ENCODE measurements around the gene DOK5. TPM values are rescaled to one million over a fixed set of nuclear protein-coding genes. Genes with fewer than 3 reads are reported as not detected.

The DOK5 gene
- total and polyA plus RNA-seq, 2 of the 8 experiments (the other 6 are each of a cell fraction or from before 2014, with no cell fraction given) = 8.9 to 15.0 TPM

DNA sequence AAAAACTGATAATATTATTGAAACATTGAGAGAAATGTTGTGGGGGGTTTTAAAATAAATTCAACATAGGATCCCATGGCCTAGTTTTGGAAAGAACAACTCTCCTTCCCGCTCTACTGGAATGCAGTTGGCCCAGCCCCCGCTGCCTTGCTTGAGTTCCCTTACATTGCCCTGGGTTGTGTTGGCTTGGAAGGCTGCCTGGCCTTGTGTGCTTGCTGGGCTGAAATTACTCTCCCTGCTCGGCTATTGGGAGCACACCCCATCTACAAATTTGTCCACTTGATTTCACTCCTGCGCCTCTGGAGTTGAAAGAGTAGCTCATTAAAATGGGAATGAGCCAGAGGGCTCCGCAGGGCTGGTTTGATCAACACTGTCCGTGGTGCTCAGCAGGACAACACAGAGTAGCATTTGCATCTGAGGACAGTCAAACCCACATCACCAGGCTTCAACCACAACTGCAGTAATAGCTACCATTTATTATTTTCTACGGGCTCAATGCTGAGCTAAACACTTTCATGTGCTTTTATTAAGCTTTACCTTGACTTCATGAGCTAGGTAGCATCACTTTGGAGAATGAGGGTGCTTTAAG is 35.2 kb downstream of the DOK5 start:
- peak in 1 of 2 experiments; percentile 51 for DNase-seq (ENCODE audit: low read depth in 1 of 2, low spot score in 2 of 2)
- no peaks in the 10 kb centered on the region for H3K79me1 ChIP-seq (ENCODE audit: low read depth, low read length)
- TF ChIP-seq NRF1 (IDR thresholded peaks at IDR 0.05; ENCODE audit: low read depth, low read length) (no peak), BACH1 (IDR thresholded peaks at IDR 0.05; ENCODE audit: low read length) (no peak), BRCA1 (IDR thresholded peaks at IDR 0.05; ENCODE audit: low read depth, low read length) (no peak), TBP (IDR thresholded peaks at IDR 0.05; ENCODE audit: low read depth, low read length) (no peak), KDM5A (IDR thresholded peaks at IDR 0.05; ENCODE audit: low read length) (no peak), MAX (IDR thresholded peaks at IDR 0.05) (no peak), TEAD4 (IDR thresholded peaks at IDR 0.05; ENCODE audit: low read depth, low read length) (peak; percentile 59; the same call in 1 of the 2 replicates), ASH2L (IDR thresholded peaks at IDR 0.05; ENCODE audit: low read length) (peak; percentile 84), BCL11A (IDR thresholded peaks at IDR 0.05; ENCODE audit: low read depth in 2 of 2, low read length in 2 of 2) (no peak)
- TF ChIP-seq, protein P1, sequence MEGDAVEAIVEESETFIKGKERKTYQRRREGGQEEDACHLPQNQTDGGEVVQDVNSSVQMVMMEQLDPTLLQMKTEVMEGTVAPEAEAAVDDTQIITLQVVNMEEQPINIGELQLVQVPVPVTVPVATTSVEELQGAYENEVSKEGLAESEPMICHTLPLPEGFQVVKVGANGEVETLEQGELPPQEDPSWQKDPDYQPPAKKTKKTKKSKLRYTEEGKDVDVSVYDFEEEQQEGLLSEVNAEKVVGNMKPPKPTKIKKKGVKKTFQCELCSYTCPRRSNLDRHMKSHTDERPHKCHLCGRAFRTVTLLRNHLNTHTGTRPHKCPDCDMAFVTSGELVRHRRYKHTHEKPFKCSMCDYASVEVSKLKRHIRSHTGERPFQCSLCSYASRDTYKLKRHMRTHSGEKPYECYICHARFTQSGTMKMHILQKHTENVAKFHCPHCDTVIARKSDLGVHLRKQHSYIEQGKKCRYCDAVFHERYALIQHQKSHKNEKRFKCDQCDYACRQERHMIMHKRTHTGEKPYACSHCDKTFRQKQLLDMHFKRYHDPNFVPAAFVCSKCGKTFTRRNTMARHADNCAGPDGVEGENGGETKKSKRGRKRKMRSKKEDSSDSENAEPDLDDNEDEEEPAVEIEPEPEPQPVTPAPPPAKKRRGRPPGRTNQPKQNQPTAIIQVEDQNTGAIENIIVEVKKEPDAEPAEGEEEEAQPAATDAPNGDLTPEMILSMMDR (IDR thresholded peaks at IDR 0.05; ENCODE audit: control extremely low read depth in 1 of 3, insufficient read depth in 1 of 3, low read depth in 1 of 3, low read length in 3 of 3) = no peak

More for the DNA sequence above, 35.2 kb downstream of the DOK5 start:
- H3K4me3 ChIP-seq (ENCODE audit: extremely low read depth in 1 of 4, insufficient read depth in 2 of 4, low read depth in 3 of 4, low read length in 4 of 4) = no peak overlapping the region; a peak in 3 of 8 replicates
- H3K36me3 ChIP-seq (ENCODE audit: control insufficient read depth in 2 of 4, insufficient read depth in 4 of 4, low read length in 3 of 4) = no peaks in the 10 kb centered on the region
- no peak overlapping the region for H2BK120ac ChIP-seq (replicated peaks; ENCODE audit: low read depth, low read length)
- H2AFZ ChIP-seq (ENCODE audit: low read length) = peak overlapping the region; percentile 47; the same call in 1 of the 2 replicates
- CTCF ChIA-PET (ENCODE audit: partially characterized antibody) = interaction anchor here (0.6 kb wide), 1 partner anchor 244 kb away, joined by 3 read pairs; no protein-coding TSS in a partner anchor
- peak overlapping the region; percentile 55; the same call in 1 of the 2 replicates for H2BK12ac ChIP-seq (ENCODE audit: low read depth, low read length)
- 47% methylated on average over 7 of the region's 7 CpGs; no CpG with 5 or more reads in 1 of the 2 experiments for WGBS, 2 experiments (ENCODE audit: extremely low coverage in 1 of 2, insufficient coverage in 1 of 2, insufficient read length in 1 of 2, insufficient replicate concordance in 2 of 2, low coverage in 1 of 2, low lambda C conversion rate in 2 of 2, missing lambda C conversion rate in 1 of 2)
- peak; percentile 73 for FAIRE-seq
- H3K27me3 ChIP-seq (replicated peaks in 1 of 4; ENCODE audit: control insufficient read depth in 3 of 4, extremely low read depth in 1 of 4, insufficient read depth in 3 of 4, low read length in 3 of 4) = no peaks in the 10 kb centered on the region
- 0 out of 2 replicates have a peak overlapping the region, but pooled peaks have one; percentile 23 for H2BK20ac ChIP-seq (ENCODE audit: low read length)
- peaks cover 0 to 15% (median 9%) of the 10 kb centered on the region in 4 experiments; a peak in 6 of 7 replicates for H3K4me1 ChIP-seq (replicated peaks in 1 of 4; ENCODE audit: control insufficient read depth in 3 of 4, insufficient read depth in 4 of 4, low read length in 3 of 4)
- no peak overlapping the region for H3K14ac ChIP-seq (ENCODE audit: insufficient read length)
- POLR2A ChIA-PET (ENCODE audit: partially characterized antibody) = interaction anchor here (1.2 to 1.5 kb wide), 2 partner anchors 9 to 16 kb away, joined by 4 read pairs; no protein-coding TSS in a partner anchor
- H3K23me2 ChIP-seq (ENCODE audit: low read depth, low read length) = no peaks in the 10 kb centered on the region
- no peaks in the 10 kb centered on the region for H4K20me1 ChIP-seq (replicated peaks in 1 of 2; ENCODE audit: control insufficient read depth in 1 of 2, insufficient read depth in 2 of 2, low read length in 2 of 2)
- H3K79me2 ChIP-seq (ENCODE audit: control insufficient read depth in 1 of 2, insufficient read depth in 2 of 2, low read length in 2 of 2) = no peaks in the 10 kb centered on the region
- no peak overlapping the region for H3K23ac ChIP-seq (ENCODE audit: insufficient read length)
- H3K4me2 ChIP-seq (ENCODE audit: insufficient read depth in 1 of 2, low read depth in 2 of 2, low read length in 2 of 2) = peak overlapping the region; percentile 45 to 57
- H2AK5ac ChIP-seq (ENCODE audit: low read depth, low read length) = 0 out of 2 replicates have a peak overlapping the region, but pooled peaks have one; percentile 34
- H2BK15ac ChIP-seq (ENCODE audit: low read length) = peak overlapping the region; percentile 95
- no peak overlapping the region for H3K9ac ChIP-seq (replicated peaks in 1 of 4; ENCODE audit: extremely low read depth in 1 of 4, low read depth in 3 of 4, low read length in 3 of 4)
- peak overlapping the region; percentile 46 for H2BK5ac ChIP-seq (ENCODE audit: low read depth, low read length)
- H4K5ac ChIP-seq (ENCODE audit: insufficient read length, low read depth, low read length) = peak overlapping the region; percentile 21
- no peak overlapping the region for H4K91ac ChIP-seq (replicated peaks; ENCODE audit: insufficient read length, low read length)
- H3K18ac ChIP-seq (ENCODE audit: extremely low read depth, low read length) = peak overlapping the region; percentile 13; the same call in 1 of the 2 replicates
- H3K9me3 ChIP-seq (ENCODE audit: insufficient read depth in 2 of 2, low read depth in 1 of 2, low read length in 1 of 2) = peaks cover 0 to 6% of the 10 kb centered on the region in 2 experiments; a peak in 1 of 4 replicates
- H3K56ac ChIP-seq (replicated peaks; ENCODE audit: insufficient read length, low read depth, low read length) = no peak overlapping the region
- H3K27ac ChIP-seq (ENCODE audit: low read depth, low read length) = no peak overlapping the region
- no peak overlapping the region for H4K8ac ChIP-seq (ENCODE audit: extremely low read depth, insufficient read depth, low read length)
- no peak overlapping the region for H3K4ac ChIP-seq (replicated peaks; ENCODE audit: insufficient read length, low read depth, low read length)
